HepG2 (cell line): ENCODE results near the gene ZFPM1. TPM values are rescaled to one million over a fixed set of nuclear protein-coding genes. Genes with fewer than 3 reads are reported as not detected.

Source experiments
- ELF3 ChIP-seq: IDR thresholded peaks from 2 replicates; pipeline ENCODE4 v1.6.1; 2016; ENCODE audit warnings: missing genetic modification reagents, missing compliant biosample characterization
- ESRRA ChIP-seq: sonication (generic); formaldehyde crosslinking; IDR thresholded peaks from 2 replicates; pipeline ENCODE4 v1.5.1; 2020; ENCODE audit warnings: mild to moderate bottlenecking, low read depth, missing genetic modification reagents
- FOSL1 ChIP-seq: sonication (generic); formaldehyde crosslinking; IDR thresholded peaks from 2 replicates; pipeline ENCODE4 v1.9.0; 2021; ENCODE audit warnings: missing genetic modification reagents, borderline replicate concordance
- GMEB2 ChIP-seq: IDR thresholded peaks from 2 replicates; pipeline ENCODE4 v1.6.1; 2016; ENCODE audit warnings: missing biosample characterization, missing genetic modification reagents, low read depth
- HOXA7 ChIP-seq: sonication (generic); formaldehyde crosslinking; IDR thresholded peaks from 2 replicates; pipeline ENCODE4 v1.8.1; 2022; ENCODE audit warnings: mild to moderate bottlenecking, missing genetic modification reagents, moderate library complexity
- ISL2 ChIP-seq: sonication (generic); formaldehyde crosslinking; IDR thresholded peaks from 2 replicates; pipeline ENCODE4 v1.5.0; 2020; ENCODE audit warnings: missing genetic modification reagents
- PCBP1 ChIP-seq: fragments of 200-400 bp; formaldehyde crosslinking; IDR thresholded peaks from 2 replicates; pipeline ENCODE4 v1.6.1; 2017; ENCODE audit warnings: mild to moderate bottlenecking, low read depth, low read length, borderline replicate concordance
- PREB ChIP-seq: sonication (generic); formaldehyde crosslinking; IDR thresholded peaks from 2 replicates; pipeline ENCODE4 v1.4.0; 2020; ENCODE audit warnings: missing genetic modification reagents
- USF2 ChIP-seq, 2 experiments: sonication (generic) in 1 of 2; formaldehyde crosslinking in 1 of 2; IDR thresholded peaks; 2 replicates each; pipeline versions ENCODE4 v1.5.1 to v1.6.1; 2011 to 2020; ENCODE audit warnings: borderline replicate concordance in 1 of 2, low read depth in 1 of 2, low read length in 1 of 2, mild to moderate bottlenecking in 1 of 2, missing genetic modification reagents in 1 of 2, moderate library complexity in 1 of 2
- ZBTB14 ChIP-seq: sonication (generic); formaldehyde crosslinking; IDR thresholded peaks from 2 replicates; pipeline ENCODE4 v1.4.0; 2020; ENCODE audit warnings: missing genetic modification reagents
- ZHX1 ChIP-seq: sonication (generic); formaldehyde crosslinking; IDR thresholded peaks from 2 replicates; pipeline ENCODE4 v1.8.1; 2022; ENCODE audit warnings: low read depth, mild to moderate bottlenecking, missing genetic modification reagents
- ZNF354B ChIP-seq: sonication (generic); formaldehyde crosslinking; IDR thresholded peaks from 2 replicates; pipeline ENCODE4 v1.8.0; 2022; ENCODE audit warnings: mild to moderate bottlenecking, missing genetic modification reagents
- ZNF484 ChIP-seq: sonication (generic); formaldehyde crosslinking; IDR thresholded peaks from 2 replicates; pipeline ENCODE4 v1.5.1; 2020; ENCODE audit warnings: mild to moderate bottlenecking, low read depth, missing genetic modification reagents, borderline replicate concordance
- ZNF710 ChIP-seq: sonication (generic); formaldehyde crosslinking; IDR thresholded peaks from 2 replicates; pipeline ENCODE4 v1.5.0; 2020; ENCODE audit warnings: mild to moderate bottlenecking, missing genetic modification reagents, borderline replicate concordance
- ZSCAN30 ChIP-seq: sonication (generic); formaldehyde crosslinking; IDR thresholded peaks from 2 replicates; pipeline ENCODE4 v1.5.0; 2020; ENCODE audit warnings: mild to moderate bottlenecking, missing genetic modification reagents
- polyA plus RNA-seq, 8 experiments: library from polyadenylated mRNA; depleted of rRNA in 3 of 8; stranded (reverse) in 7 of 8; unstranded in 1 of 8; fragments of >200 nt; fragmentation: Illumina TruSeq in 4 of 8; extraction: Trizol in 4 of 8; gene quantifications; 2 replicates each; pipeline versions ENCODE4 v1.2.1 to v1.2.3, GENCODE V29; 2011 to 2016; ENCODE audit warnings: low read depth in 4 of 8, missing spikeins in 1 of 8, mixed read lengths in 1 of 8; ENCODE audit not compliant: insufficient read depth in 1 of 8
- total RNA-seq, 5 experiments: library from RNA; depleted of rRNA; stranded (reverse); fragments of >200 nt; fragmentation: Illumina TruSeq; extraction: Trizol; gene quantifications; 2 replicates each; pipeline ENCODE4 v1.2.3, GENCODE V29; 2016; ENCODE audit warnings: low read depth in 1 of 5

ZFPM1 gene
- total and polyA plus RNA-seq, 2 of the 13 experiments (the other 11 are each of a cell fraction or from before 2014, with no cell fraction given), result 1.3 to 3.8 TPM

GRCh38 chr16:88558457-88559442 is 105.7 kb downstream of the ZFPM1 start (continued):
- TF ChIP-seq GMEB2 (CRISPR knock-in tag) (no peak), FOSL1 (CRISPR knock-in tag) (no peak), ZBTB14 (CRISPR knock-in tag) (no peak), ELF3 (0 out of 2 replicates have a peak, but pooled peaks have one; percentile 21), ZNF484 (CRISPR knock-in tag) (no peak), ZNF354B (CRISPR knock-in tag) (no peak), ESRRA (CRISPR knock-in tag) (peak; percentile 61; the same call in 1 of the 2 replicates), HOXA7 (CRISPR knock-in tag) (no peak), USF2 (IDR thresholded peaks at IDR 0.05; ENCODE audit: low read depth, low read length) (no peak), USF2 (CRISPR knock-in tag; IDR thresholded peaks at IDR 0.05; ENCODE audit: borderline replicate concordance) (no peak), PCBP1 (no peak), ZNF710 (CRISPR knock-in tag) (0 out of 2 replicates have a peak, but pooled peaks have one; percentile 2), ISL2 (CRISPR knock-in tag) (no peak), ZHX1 (CRISPR knock-in tag) (no peak), PREB (CRISPR knock-in tag) (no peak), ZSCAN30 (no peak)
